ENCODE results near the gene SMIM35. TPM values are rescaled to one million over a fixed set of nuclear protein-coding genes. Genes with fewer than 3 reads are reported as not detected.

SMIM35 gene
- total and polyA plus RNA-seq, 2 of the 13 experiments (the other 11 are each of a cell fraction or from before 2014, with no cell fraction given): not detected

DNA sequence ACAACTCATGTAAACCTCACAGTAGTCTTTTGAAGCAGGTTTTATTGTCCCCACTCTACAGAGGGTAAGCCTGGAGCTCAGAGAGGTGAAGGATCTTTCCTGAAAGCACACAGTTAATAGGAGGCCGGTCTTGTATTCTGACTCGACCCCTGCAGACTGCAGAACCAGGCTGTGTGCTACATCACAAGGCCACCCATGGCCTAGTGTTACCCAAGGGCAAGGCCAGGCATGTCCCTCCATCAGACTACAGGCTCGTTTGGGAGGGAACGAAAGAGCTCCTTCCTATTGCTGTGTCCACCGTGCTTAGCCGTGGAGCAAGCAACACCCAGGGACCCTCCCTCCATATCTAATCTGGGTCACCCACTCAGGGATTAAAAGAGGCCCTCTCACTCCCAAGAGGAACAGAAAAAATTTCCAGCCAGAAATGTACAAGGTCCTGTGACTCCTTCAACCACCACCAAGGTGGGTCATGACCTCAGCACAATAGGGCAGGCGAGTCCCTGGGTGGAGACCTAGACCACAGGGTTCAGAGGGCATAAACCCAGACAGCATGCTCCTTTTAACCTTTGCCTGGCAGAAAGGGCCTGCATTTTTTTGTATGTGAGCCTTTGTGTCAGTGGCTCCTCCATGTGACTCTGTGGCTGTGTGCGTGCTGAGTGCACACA lies 6.3 kb upstream of the SMIM35 start (continued):
- peak; percentile 56; the same call in 1 of the 2 replicates for TF ChIP-seq HDAC2 (CRISPR knock-in tag; IDR thresholded peaks at IDR 0.05)
- TF ChIP-seq, protein P1, sequence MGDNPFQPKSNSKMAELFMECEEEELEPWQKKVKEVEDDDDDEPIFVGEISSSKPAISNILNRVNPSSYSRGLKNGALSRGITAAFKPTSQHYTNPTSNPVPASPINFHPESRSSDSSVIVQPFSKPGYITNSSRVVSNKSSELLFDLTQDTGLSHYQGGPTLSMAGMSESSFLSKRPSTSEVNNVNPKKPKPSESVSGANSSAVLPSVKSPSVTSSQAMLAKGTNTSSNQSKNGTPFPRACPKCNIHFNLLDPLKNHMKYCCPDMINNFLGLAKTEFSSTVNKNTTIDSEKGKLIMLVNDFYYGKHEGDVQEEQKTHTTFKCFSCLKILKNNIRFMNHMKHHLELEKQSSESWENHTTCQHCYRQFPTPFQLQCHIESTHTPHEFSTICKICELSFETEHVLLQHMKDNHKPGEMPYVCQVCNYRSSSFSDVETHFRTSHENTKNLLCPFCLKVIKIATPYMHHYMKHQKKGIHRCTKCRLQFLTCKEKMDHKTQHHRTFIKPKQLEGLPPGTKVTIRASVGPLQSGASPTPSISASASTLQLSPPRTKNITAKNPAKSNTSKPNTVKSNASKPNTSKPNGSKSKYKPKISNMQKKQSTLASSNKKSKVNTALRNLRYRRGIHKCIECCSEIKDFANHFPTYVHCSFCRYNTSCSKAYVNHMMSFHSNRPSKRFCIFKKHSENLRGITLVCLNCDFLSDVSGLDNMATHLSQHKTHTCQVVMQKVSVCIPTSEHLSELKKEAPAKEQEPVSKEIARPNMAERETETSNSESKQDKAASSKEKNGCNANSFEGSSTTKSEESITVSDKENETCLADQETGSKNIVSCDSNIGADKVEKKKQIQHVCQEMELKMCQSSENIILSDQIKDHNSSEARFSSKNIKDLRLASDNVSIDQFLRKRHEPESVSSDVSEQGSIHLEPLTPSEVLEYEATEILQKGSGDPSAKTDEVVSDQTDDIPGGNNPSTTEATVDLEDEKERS (CRISPR knock-in tag; IDR thresholded peaks at IDR 0.05): peak; percentile 44; the same call in 1 of the 2 replicates
- TF ChIP-seq, protein P2, sequence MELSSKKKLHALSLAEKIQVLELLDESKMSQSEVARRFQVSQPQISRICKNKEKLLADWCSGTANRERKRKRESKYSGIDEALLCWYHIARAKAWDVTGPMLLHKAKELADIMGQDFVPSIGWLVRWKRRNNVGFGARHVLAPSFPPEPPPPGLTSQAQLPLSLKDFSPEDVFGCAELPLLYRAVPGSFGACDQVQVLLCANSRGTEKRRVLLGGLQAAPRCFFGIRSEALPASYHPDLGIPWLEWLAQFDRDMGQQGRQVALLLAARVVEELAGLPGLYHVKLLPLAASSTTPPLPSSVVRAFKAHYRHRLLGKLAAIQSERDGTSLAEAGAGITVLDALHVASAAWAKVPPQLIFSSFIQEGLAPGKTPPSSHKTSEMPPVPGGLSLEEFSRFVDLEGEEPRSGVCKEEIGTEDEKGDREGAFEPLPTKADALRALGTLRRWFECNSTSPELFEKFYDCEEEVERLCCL (CRISPR knock-in tag; IDR thresholded peaks at IDR 0.05; ENCODE audit: borderline replicate concordance): no peak
- no peak for TF ChIP-seq ZFP82 (CRISPR knock-in tag; IDR thresholded peaks at IDR 0.05; ENCODE audit: borderline replicate concordance)
- peak; percentile 64 for TF ChIP-seq SKI (IDR thresholded peaks at IDR 0.05; ENCODE audit: partially characterized antibody)
- TF ChIP-seq SP5 (CRISPR knock-in tag; IDR thresholded peaks at IDR 0.05; ENCODE audit: borderline replicate concordance, low read depth): 0 out of 2 replicates have a peak, but pooled peaks have one; percentile 64
- TF ChIP-seq GATAD2A (CRISPR knock-in tag; IDR thresholded peaks at IDR 0.05): peak; percentile 40; the same call in 1 of the 2 replicates
- TF ChIP-seq ZNF205 (CRISPR knock-in tag; IDR thresholded peaks at IDR 0.05): no peak
- TF ChIP-seq NR2C2 (CRISPR knock-in tag; IDR thresholded peaks at IDR 0.05; ENCODE audit: borderline replicate concordance): peak; percentile 73
- TF ChIP-seq ZNF761 (CRISPR knock-in tag; conservative IDR thresholded peaks at IDR 0.05): no peak
- 0 out of 2 replicates have a peak, but pooled peaks have one; percentile 18 for TF ChIP-seq ZMYM2 (CRISPR knock-in tag; IDR thresholded peaks at IDR 0.05)
- TF ChIP-seq, protein P3, sequence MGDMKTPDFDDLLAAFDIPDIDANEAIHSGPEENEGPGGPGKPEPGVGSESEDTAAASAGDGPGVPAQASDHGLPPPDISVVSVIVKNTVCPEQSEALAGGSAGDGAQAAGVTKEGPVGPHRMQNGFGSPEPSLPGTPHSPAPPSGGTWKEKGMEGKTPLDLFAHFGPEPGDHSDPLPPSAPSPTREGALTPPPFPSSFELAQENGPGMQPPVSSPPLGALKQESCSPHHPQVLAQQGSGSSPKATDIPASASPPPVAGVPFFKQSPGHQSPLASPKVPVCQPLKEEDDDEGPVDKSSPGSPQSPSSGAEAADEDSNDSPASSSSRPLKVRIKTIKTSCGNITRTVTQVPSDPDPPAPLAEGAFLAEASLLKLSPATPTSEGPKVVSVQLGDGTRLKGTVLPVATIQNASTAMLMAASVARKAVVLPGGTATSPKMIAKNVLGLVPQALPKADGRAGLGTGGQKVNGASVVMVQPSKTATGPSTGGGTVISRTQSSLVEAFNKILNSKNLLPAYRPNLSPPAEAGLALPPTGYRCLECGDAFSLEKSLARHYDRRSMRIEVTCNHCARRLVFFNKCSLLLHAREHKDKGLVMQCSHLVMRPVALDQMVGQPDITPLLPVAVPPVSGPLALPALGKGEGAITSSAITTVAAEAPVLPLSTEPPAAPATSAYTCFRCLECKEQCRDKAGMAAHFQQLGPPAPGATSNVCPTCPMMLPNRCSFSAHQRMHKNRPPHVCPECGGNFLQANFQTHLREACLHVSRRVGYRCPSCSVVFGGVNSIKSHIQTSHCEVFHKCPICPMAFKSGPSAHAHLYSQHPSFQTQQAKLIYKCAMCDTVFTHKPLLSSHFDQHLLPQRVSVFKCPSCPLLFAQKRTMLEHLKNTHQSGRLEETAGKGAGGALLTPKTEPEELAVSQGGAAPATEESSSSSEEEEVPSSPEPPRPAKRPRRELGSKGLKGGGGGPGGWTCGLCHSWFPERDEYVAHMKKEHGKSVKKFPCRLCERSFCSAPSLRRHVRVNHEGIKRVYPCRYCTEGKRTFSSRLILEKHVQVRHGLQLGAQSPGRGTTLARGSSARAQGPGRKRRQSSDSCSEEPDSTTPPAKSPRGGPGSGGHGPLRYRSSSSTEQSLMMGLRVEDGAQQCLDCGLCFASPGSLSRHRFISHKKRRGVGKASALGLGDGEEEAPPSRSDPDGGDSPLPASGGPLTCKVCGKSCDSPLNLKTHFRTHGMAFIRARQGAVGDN (CRISPR knock-in tag; IDR thresholded peaks at IDR 0.05): peak; percentile 64
- TF ChIP-seq, protein P4, sequence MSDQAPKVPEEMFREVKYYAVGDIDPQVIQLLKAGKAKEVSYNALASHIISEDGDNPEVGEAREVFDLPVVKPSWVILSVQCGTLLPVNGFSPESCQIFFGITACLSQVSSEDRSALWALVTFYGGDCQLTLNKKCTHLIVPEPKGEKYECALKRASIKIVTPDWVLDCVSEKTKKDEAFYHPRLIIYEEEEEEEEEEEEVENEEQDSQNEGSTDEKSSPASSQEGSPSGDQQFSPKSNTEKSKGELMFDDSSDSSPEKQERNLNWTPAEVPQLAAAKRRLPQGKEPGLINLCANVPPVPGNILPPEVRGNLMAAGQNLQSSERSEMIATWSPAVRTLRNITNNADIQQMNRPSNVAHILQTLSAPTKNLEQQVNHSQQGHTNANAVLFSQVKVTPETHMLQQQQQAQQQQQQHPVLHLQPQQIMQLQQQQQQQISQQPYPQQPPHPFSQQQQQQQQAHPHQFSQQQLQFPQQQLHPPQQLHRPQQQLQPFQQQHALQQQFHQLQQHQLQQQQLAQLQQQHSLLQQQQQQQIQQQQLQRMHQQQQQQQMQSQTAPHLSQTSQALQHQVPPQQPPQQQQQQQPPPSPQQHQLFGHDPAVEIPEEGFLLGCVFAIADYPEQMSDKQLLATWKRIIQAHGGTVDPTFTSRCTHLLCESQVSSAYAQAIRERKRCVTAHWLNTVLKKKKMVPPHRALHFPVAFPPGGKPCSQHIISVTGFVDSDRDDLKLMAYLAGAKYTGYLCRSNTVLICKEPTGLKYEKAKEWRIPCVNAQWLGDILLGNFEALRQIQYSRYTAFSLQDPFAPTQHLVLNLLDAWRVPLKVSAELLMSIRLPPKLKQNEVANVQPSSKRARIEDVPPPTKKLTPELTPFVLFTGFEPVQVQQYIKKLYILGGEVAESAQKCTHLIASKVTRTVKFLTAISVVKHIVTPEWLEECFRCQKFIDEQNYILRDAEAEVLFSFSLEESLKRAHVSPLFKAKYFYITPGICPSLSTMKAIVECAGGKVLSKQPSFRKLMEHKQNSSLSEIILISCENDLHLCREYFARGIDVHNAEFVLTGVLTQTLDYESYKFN (CRISPR knock-in tag; conservative IDR thresholded peaks at IDR 0.05): peak; percentile 30; the same call in 1 of the 2 replicates
- TF ChIP-seq NR2F6 (IDR thresholded peaks at IDR 0.05): peak; percentile 96
- peak; percentile 88 for TF ChIP-seq NR2F6 (CRISPR knock-in tag; IDR thresholded peaks at IDR 0.05)
- TF ChIP-seq DMAP1 (CRISPR knock-in tag; IDR thresholded peaks at IDR 0.05): peak; percentile 52; the same call in 1 of the 2 replicates
- TF ChIP-seq ARNTL (CRISPR knock-in tag; IDR thresholded peaks at IDR 0.05): peak; percentile 56; the same call in 1 of the 2 replicates
